HEK293 (cell line): Measurements from ENCODE around the gene NR3C1.

Experiments used
- CTCF ChIA-PET: fragments of 350-600 bp; formaldehyde crosslinking; extraction: SDS; loops from one replicate; lab custom pipeline; 2021; ENCODE audit warnings: antibody characterized with exemption; lab: Yijun Ruan, JAX
- POLR2A ChIA-PET: fragments of 300-600 bp; formaldehyde crosslinking; extraction: SDS; loops from one replicate; lab custom pipeline; 2020; ENCODE audit warnings: antibody characterized with exemption, inconsistent platforms; lab: Yijun Ruan, JAX
- H3K27ac ChIP-seq: fragments of 200-500 bp; sonication (Bioruptor generic); 2 replicates; pipeline ENCODE4 v1.5.1; 2014; ENCODE audit warnings: low read depth, low read length, control low read depth, inconsistent platforms; ENCODE audit errors: extremely low read depth
- H3K36me3 ChIP-seq, 2 experiments: fragments of 200-500 bp in 1 of 2; sonication (Bioruptor generic) in 1 of 2; 1 replicate in 1 of 2; 2 replicates in 1 of 2; pipeline ENCODE4 v1.5.1; 2014 to 2017; ENCODE audit warnings: inconsistent platforms in 2 of 2, low read length in 2 of 2; ENCODE audit not compliant: control insufficient read depth in 2 of 2, insufficient read depth in 1 of 2
- H3K4me1 ChIP-seq: fragments of 200-500 bp; sonication (Bioruptor generic); 2 replicates; pipeline ENCODE4 v1.5.1; 2014; ENCODE audit warnings: mild to moderate bottlenecking, low read length, inconsistent platforms; ENCODE audit not compliant: control insufficient read depth, insufficient read depth
- H3K4me3 ChIP-seq: 2 replicates; pipeline ENCODE4 v1.5.1; 2011; ENCODE audit warnings: low read depth, mild to moderate bottlenecking, control low read depth, low read length, moderate library complexity
- H3K9me3 ChIP-seq: fragments of 200-500 bp; sonication (Bioruptor generic); 2 replicates; pipeline ENCODE4 v1.5.1; 2014; ENCODE audit warnings: low read depth, low read length, inconsistent platforms; ENCODE audit not compliant: control insufficient read depth, insufficient read depth
- BCL11B ChIP-seq: fragments of 450-650 bp; formaldehyde crosslinking; IDR thresholded peaks from 2 replicates; pipeline ENCODE4 v1.5.1; 2016; ENCODE audit warnings: low read depth, missing biosample characterization, missing genetic modification characterization
- TCF7L2 ChIP-seq: IDR thresholded peaks from 2 replicates; pipeline ENCODE4 v1.6.1; 2011; ENCODE audit warnings: low read depth, mild to moderate bottlenecking, inconsistent platforms, low read length, moderate library complexity, borderline replicate concordance
- ZNF169 ChIP-seq: fragments of 450-650 bp; formaldehyde crosslinking; IDR thresholded peaks from 2 replicates; pipeline ENCODE4 v1.5.1; 2016; ENCODE audit warnings: missing biosample characterization, missing genetic modification characterization
- ZNF221 ChIP-seq: fragments of 450-650 bp; formaldehyde crosslinking; IDR thresholded peaks from 2 replicates; pipeline ENCODE4 v1.5.1; 2017; ENCODE audit warnings: missing biosample characterization, missing genetic modification characterization, borderline replicate concordance
- ZNF341 ChIP-seq: fragments of 450-650 bp; formaldehyde crosslinking; IDR thresholded peaks from 2 replicates; pipeline ENCODE4; 2016; ENCODE audit warnings: low read depth, missing biosample characterization, missing genetic modification characterization
- ZNF366 ChIP-seq: fragments of 450-650 bp; formaldehyde crosslinking; conservative IDR thresholded peaks from 2 replicates; pipeline ENCODE4 v1.5.1; 2016; ENCODE audit warnings: missing biosample characterization, missing genetic modification characterization
- ZNF426 ChIP-seq: fragments of 450-650 bp; formaldehyde crosslinking; IDR thresholded peaks from 2 replicates; pipeline ENCODE4 v1.5.1; 2017; ENCODE audit warnings: missing biosample characterization, missing genetic modification characterization, mild to moderate bottlenecking, inconsistent platforms, moderate library complexity
- ZNF433 ChIP-seq: fragments of 450-650 bp; formaldehyde crosslinking; IDR thresholded peaks from 2 replicates; pipeline ENCODE4 v1.5.1; 2016; ENCODE audit warnings: missing biosample characterization, missing genetic modification characterization, low read depth
- ZNF473 ChIP-seq: fragments of 450-650 bp; formaldehyde crosslinking; IDR thresholded peaks from 2 replicates; pipeline ENCODE4 v1.5.1; 2017; ENCODE audit warnings: missing biosample characterization, missing genetic modification characterization
- ZNF549 ChIP-seq: fragments of 450-650 bp; IDR thresholded peaks from 2 replicates; pipeline ENCODE4 v1.5.1; 2018; ENCODE audit warnings: missing biosample characterization, missing genetic modification characterization, mild to moderate bottlenecking, inconsistent platforms, moderate library complexity
- ZNF623 ChIP-seq: fragments of 450-650 bp; formaldehyde crosslinking; IDR thresholded peaks from 2 replicates; pipeline ENCODE4 v1.5.1; 2016; ENCODE audit warnings: missing biosample characterization, missing genetic modification characterization
- ZNF658 ChIP-seq: fragments of 450-650 bp; formaldehyde crosslinking; IDR thresholded peaks from 2 replicates; pipeline ENCODE4; 2016; ENCODE audit warnings: missing biosample characterization, missing genetic modification characterization
- ZNF768 ChIP-seq: fragments of 450-650 bp; formaldehyde crosslinking; IDR thresholded peaks from 2 replicates; pipeline ENCODE4 v1.5.1; 2018; ENCODE audit warnings: missing biosample characterization, mild to moderate bottlenecking, missing genetic modification characterization
- ZSCAN16 ChIP-seq: fragments of 450-650 bp; formaldehyde crosslinking; IDR thresholded peaks from 2 replicates; pipeline ENCODE4 v1.5.1; 2016; ENCODE audit warnings: missing biosample characterization, missing genetic modification characterization
- TF ChIP-seq, protein P1 (sequence below): fragments of 450-650 bp; formaldehyde crosslinking; IDR thresholded peaks from 2 replicates; pipeline ENCODE4 v1.5.1; 2016; ENCODE audit warnings: missing biosample characterization, missing genetic modification characterization, low read depth
- TF ChIP-seq, protein P2 (sequence below): fragments of 450-650 bp; formaldehyde crosslinking; IDR thresholded peaks from 2 replicates; pipeline ENCODE4 v1.5.1; 2016; ENCODE audit warnings: missing biosample characterization, missing genetic modification characterization
- TF ChIP-seq, protein P3 (sequence below): IDR thresholded peaks from 2 replicates; pipeline ENCODE4 v1.6.1; 2011; ENCODE audit warnings: mild to moderate bottlenecking, low read depth, low read length, borderline replicate concordance
- TF ChIP-seq, protein P4 (sequence below): fragments of 450-650 bp; formaldehyde crosslinking; IDR thresholded peaks from 2 replicates; pipeline ENCODE4 v1.5.1; 2017; ENCODE audit warnings: missing biosample characterization, missing genetic modification characterization

NR3C1 gene

DNA sequence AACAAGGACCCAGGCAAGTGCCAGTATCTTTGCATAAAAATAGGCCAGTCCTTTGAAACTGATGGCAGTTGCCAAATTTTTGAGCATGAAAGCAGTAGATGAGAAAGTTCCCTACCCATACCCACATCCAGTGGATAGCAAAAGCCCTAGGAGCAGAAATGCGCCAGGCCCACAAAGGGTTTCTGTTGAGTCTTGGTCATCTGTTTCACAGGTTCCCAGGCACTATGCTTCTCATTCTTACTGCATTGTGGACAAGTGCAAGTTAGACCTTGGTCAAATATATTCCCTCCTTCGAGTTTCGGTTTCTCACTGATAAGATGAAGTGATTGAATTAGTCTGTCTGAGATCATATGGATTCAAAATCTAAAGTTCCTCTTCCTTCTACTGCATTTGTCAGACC lies 152.3 kb downstream of the NR3C1 start:
- TF ChIP-seq, protein P1, sequence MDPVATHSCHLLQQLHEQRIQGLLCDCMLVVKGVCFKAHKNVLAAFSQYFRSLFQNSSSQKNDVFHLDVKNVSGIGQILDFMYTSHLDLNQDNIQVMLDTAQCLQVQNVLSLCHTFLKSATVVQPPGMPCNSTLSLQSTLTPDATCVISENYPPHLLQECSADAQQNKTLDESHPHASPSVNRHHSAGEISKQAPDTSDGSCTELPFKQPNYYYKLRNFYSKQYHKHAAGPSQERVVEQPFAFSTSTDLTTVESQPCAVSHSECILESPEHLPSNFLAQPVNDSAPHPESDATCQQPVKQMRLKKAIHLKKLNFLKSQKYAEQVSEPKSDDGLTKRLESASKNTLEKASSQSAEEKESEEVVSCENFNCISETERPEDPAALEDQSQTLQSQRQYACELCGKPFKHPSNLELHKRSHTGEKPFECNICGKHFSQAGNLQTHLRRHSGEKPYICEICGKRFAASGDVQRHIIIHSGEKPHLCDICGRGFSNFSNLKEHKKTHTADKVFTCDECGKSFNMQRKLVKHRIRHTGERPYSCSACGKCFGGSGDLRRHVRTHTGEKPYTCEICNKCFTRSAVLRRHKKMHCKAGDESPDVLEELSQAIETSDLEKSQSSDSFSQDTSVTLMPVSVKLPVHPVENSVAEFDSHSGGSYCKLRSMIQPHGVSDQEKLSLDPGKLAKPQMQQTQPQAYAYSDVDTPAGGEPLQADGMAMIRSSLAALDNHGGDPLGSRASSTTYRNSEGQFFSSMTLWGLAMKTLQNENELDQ (tag by site-specific recombination): no peak
- no peak for TF ChIP-seq ZSCAN16 (tag by site-specific recombination)
- Histone ChIP-seq H3K4me3 (no peak overlapping the region), H3K9me3 (no peaks in the 10 kb centered on the region), H3K27ac (no peak overlapping the region), H3K4me1 (peaks cover 3% of the 10 kb centered on the region; the same call in 1 of the 2 replicates), H3K36me3 (no peaks in the 10 kb centered on the region)
- CTCF ChIA-PET: interaction anchor here (0.7 kb wide), 1 partner anchor 27 kb away, joined by 3 read pairs; no protein-coding TSS in a partner anchor
- POLR2A ChIA-PET: no interaction called here

DNA sequence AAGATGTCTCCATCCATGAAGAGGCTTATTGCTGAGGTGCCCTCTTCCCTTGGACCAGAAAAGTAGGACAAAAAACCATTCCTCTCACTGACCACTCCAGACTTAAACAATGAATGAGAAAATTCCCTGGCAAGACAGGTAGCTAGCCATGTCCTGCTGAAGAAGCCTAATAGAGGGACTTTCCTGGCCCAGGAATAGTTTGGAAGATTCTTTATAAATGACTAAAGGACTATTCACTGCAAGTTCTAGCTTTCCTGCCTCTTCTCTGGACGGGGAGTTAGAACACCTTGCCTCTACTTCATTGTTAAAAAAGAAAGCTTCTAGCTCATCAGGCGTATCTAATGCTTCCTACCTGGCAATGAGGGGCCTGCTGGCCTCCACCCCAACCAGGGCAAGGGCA lies 153.6 kb downstream of the NR3C1 start:
- POLR2A ChIA-PET: interaction anchor here (1.1 kb wide), 1 partner anchor 8 kb away, joined by 3 read pairs; no protein-coding TSS in a partner anchor
- TF ChIP-seq ZNF221 (tag by site-specific recombination) (no peak), ZNF473 (tag by site-specific recombination) (no peak), ZNF549 (no peak), ZNF169 (no peak), TCF7L2 (no peak), ZNF768 (tag by site-specific recombination) (no peak), ZNF433 (no peak), ZNF426 (tag by site-specific recombination) (no peak), ZNF623 (tag by site-specific recombination) (no peak), ZNF341 (tag by site-specific recombination) (no peak), ZNF366 (tag by site-specific recombination) (no peak), BCL11B (no peak), ZNF658 (tag by site-specific recombination) (no peak)
- TF ChIP-seq, protein P2, sequence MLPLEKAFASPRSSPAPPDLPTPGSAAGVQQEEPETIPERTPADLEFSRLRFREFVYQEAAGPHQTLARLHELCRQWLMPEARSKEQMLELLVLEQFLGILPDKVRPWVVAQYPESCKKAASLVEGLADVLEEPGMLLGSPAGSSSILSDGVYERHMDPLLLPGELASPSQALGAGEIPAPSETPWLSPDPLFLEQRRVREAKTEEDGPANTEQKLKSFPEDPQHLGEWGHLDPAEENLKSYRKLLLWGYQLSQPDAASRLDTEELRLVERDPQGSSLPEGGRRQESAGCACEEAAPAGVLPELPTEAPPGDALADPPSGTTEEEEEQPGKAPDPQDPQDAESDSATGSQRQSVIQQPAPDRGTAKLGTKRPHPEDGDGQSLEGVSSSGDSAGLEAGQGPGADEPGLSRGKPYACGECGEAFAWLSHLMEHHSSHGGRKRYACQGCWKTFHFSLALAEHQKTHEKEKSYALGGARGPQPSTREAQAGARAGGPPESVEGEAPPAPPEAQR (tag by site-specific recombination): no peak
- TF ChIP-seq, protein P3, sequence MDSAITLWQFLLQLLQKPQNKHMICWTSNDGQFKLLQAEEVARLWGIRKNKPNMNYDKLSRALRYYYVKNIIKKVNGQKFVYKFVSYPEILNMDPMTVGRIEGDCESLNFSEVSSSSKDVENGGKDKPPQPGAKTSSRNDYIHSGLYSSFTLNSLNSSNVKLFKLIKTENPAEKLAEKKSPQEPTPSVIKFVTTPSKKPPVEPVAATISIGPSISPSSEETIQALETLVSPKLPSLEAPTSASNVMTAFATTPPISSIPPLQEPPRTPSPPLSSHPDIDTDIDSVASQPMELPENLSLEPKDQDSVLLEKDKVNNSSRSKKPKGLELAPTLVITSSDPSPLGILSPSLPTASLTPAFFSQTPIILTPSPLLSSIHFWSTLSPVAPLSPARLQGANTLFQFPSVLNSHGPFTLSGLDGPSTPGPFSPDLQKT: no peak
- TF ChIP-seq, protein P4, sequence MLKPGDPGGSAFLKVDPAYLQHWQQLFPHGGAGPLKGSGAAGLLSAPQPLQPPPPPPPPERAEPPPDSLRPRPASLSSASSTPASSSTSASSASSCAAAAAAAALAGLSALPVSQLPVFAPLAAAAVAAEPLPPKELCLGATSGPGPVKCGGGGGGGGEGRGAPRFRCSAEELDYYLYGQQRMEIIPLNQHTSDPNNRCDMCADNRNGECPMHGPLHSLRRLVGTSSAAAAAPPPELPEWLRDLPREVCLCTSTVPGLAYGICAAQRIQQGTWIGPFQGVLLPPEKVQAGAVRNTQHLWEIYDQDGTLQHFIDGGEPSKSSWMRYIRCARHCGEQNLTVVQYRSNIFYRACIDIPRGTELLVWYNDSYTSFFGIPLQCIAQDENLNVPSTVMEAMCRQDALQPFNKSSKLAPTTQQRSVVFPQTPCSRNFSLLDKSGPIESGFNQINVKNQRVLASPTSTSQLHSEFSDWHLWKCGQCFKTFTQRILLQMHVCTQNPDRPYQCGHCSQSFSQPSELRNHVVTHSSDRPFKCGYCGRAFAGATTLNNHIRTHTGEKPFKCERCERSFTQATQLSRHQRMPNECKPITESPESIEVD: no peak
- TF ChIP-seq, all 188 proteins: peak for 0
- Histone ChIP-seq H3K4me1 (peaks cover 4% of the 10 kb centered on the region; the same call in 1 of the 2 replicates), H3K4me3 (no peak overlapping the region), H3K27ac (no peak overlapping the region), H3K9me3 (no peaks in the 10 kb centered on the region), H3K36me3 (no peaks in the 10 kb centered on the region)
- CTCF ChIA-PET: no interaction called here
